ENCODE measurements around the gene AHI1.

The AHI1 gene

GRCh38 chr6:135323202-135323668 is 174.3 kb downstream of the AHI1 start:
- DNase-seq = no peak

GRCh38 chr6:135322427-135323201 is 174.9 kb downstream of the AHI1 start:
- DNase-seq = no peak

- DNase-seq = no peak
These were observed 176.6 kb downstream of the AHI1 start for GRCh38 chr6:135320721-135321621.

GRCh38 chr6:135319819-135320218 is 177.7 kb downstream of the AHI1 start:
- DNase-seq = no peak

GRCh38 chr6:135318738-135319469 is 178.6 kb downstream of the AHI1 start:
- no peak for DNase-seq

- no peak for DNase-seq
These were observed 183.0 kb downstream of the AHI1 start for GRCh38 chr6:135314543-135314942.

- DNase-seq = no peak
These were observed 185.9 kb downstream of the AHI1 start for GRCh38 chr6:135311446-135312200.

- no peak for DNase-seq
These were observed 187.2 kb downstream of the AHI1 start for GRCh38 chr6:135310291-135310690.

GRCh38 chr6:135306740-135307420 is 190.7 kb downstream of the AHI1 start:
- no peak for DNase-seq

- DNase-seq = no peak
These were observed 191.4 kb downstream of the AHI1 start for GRCh38 chr6:135306166-135306565.

- no peak for DNase-seq
These were observed 191.9 kb downstream of the AHI1 start for GRCh38 chr6:135305684-135306083.

- DNase-seq = no peak
These were observed 192.7 kb downstream of the AHI1 start for GRCh38 chr6:135304883-135305282.

- no peak for DNase-seq
These were observed 196.2 kb downstream of the AHI1 start for GRCh38 chr6:135301304-135301703.

GRCh38 chr6:135300576-135300975 is 197.0 kb downstream of the AHI1 start:
- no peak for DNase-seq

- no peak for DNase-seq
These were observed 198.3 kb downstream of the AHI1 start for GRCh38 chr6:135299256-135299655.

- no peak for DNase-seq
These were observed 199.1 kb downstream of the AHI1 start for GRCh38 chr6:135298455-135298854.

- DNase-seq = no peak
These were observed 200.8 kb downstream of the AHI1 start for GRCh38 chr6:135296715-135297114.

- DNase-seq = no peak
These were observed 202.5 kb downstream of the AHI1 start for GRCh38 chr6:135295085-135295484.

- no peak for DNase-seq
These were observed 206.1 kb downstream of the AHI1 start for GRCh38 chr6:135291288-135292076.

- DNase-seq = no peak
These were observed 207.7 kb downstream of the AHI1 start for GRCh38 chr6:135289816-135290215.

GRCh38 chr6:135286962-135287538 is 210.5 kb downstream of the AHI1 start:
- DNase-seq = no peak

Measured in GOT3 (cell line).